Measurements from ENCODE around the gene CHST8.

The CHST8 gene

GRCh38 chr19:33797802-33798671 is 176.3 kb downstream of the CHST8 start:
- H3K4me3 Mint-ChIP-seq, result peak overlapping the region; percentile 77
- H3K9me3 Mint-ChIP-seq, result no peaks in the 10 kb centered on the region
- H3K27me3 Mint-ChIP-seq, result peaks cover 51% of the 10 kb centered on the region
- DNase-seq, result no peak
- H3K27ac Mint-ChIP-seq, result no peak overlapping the region
- peaks cover 4% of the 10 kb centered on the region for H3K4me1 Mint-ChIP-seq (ENCODE audit: low read depth)
- no peaks in the 10 kb centered on the region for H3K36me3 Mint-ChIP-seq (ENCODE audit: low read depth)

GRCh38 chr19:33798681-33799111 is 176.9 kb downstream of the CHST8 start:
- Mint-ChIP-seq H3K4me1 (ENCODE audit: low read depth) (peaks cover 4% of the 10 kb centered on the region), H3K9me3 (no peaks in the 10 kb centered on the region), H3K4me3 (peak overlapping the region; percentile 31), H3K27me3 (peaks cover 45% of the 10 kb centered on the region), H3K27ac (no peak overlapping the region), H3K36me3 (ENCODE audit: low read depth) (no peaks in the 10 kb centered on the region)
- no peak for DNase-seq

GRCh38 chr19:33799476-33799875 is 177.7 kb downstream of the CHST8 start:
- Mint-ChIP-seq H3K27ac (no peak overlapping the region), H3K27me3 (peaks cover 39% of the 10 kb centered on the region), H3K4me3 (no peak overlapping the region), H3K36me3 (ENCODE audit: low read depth) (no peaks in the 10 kb centered on the region), H3K4me1 (ENCODE audit: low read depth) (peaks cover 4% of the 10 kb centered on the region), H3K9me3 (no peaks in the 10 kb centered on the region)
- no peak for DNase-seq

- peaks cover 36% of the 10 kb centered on the region for H3K27me3 Mint-ChIP-seq
- no peak overlapping the region for H3K27ac Mint-ChIP-seq
- no peaks in the 10 kb centered on the region for H3K9me3 Mint-ChIP-seq
- H3K4me1 Mint-ChIP-seq (ENCODE audit: low read depth), result peaks cover 4% of the 10 kb centered on the region
- no peak overlapping the region for H3K4me3 Mint-ChIP-seq
- H3K36me3 Mint-ChIP-seq (ENCODE audit: low read depth), result no peaks in the 10 kb centered on the region
- DNase-seq, result no peak
These were observed 178.4 kb downstream of the CHST8 start for GRCh38 chr19:33800012-33800680.

GRCh38 chr19:33801411-33801810 is 179.7 kb downstream of the CHST8 start:
- Mint-ChIP-seq H3K4me3 (no peak overlapping the region), H3K27ac (no peak overlapping the region), H3K36me3 (ENCODE audit: low read depth) (no peaks in the 10 kb centered on the region), H3K9me3 (no peaks in the 10 kb centered on the region), H3K4me1 (ENCODE audit: low read depth) (peaks cover 7% of the 10 kb centered on the region), H3K27me3 (peaks cover 36% of the 10 kb centered on the region)
- no peak for DNase-seq

- Mint-ChIP-seq H3K9me3 (no peaks in the 10 kb centered on the region), H3K27me3 (peaks cover 35% of the 10 kb centered on the region), H3K4me1 (ENCODE audit: low read depth) (peaks cover 7% of the 10 kb centered on the region), H3K27ac (no peak overlapping the region), H3K36me3 (ENCODE audit: low read depth) (no peaks in the 10 kb centered on the region), H3K4me3 (no peak overlapping the region)
- DNase-seq, result no peak
These were observed 180.2 kb downstream of the CHST8 start for GRCh38 chr19:33802001-33802400.

- H3K9me3 Mint-ChIP-seq, result no peaks in the 10 kb centered on the region
- H3K27ac Mint-ChIP-seq, result no peak overlapping the region
- H3K36me3 Mint-ChIP-seq (ENCODE audit: low read depth), result no peaks in the 10 kb centered on the region
- H3K4me3 Mint-ChIP-seq, result no peak overlapping the region
- H3K4me1 Mint-ChIP-seq (ENCODE audit: low read depth), result peaks cover 3% of the 10 kb centered on the region
- no peak for DNase-seq
- peaks cover 29% of the 10 kb centered on the region for H3K27me3 Mint-ChIP-seq
These were observed 181.0 kb downstream of the CHST8 start for GRCh38 chr19:33802801-33803200.

GRCh38 chr19:33803383-33803782 is 181.6 kb downstream of the CHST8 start:
- no peak overlapping the region for H3K4me3 Mint-ChIP-seq

GRCh38 chr19:33804021-33804799 is 182.5 kb downstream of the CHST8 start:
- no peak overlapping the region for H3K4me3 Mint-ChIP-seq
- DNase-seq, result no peak
- no peaks in the 10 kb centered on the region for H3K36me3 Mint-ChIP-seq (ENCODE audit: low read depth)
- peaks cover 3% of the 10 kb centered on the region for H3K4me1 Mint-ChIP-seq (ENCODE audit: low read depth)
- H3K9me3 Mint-ChIP-seq, result no peaks in the 10 kb centered on the region
- no peak overlapping the region for H3K27ac Mint-ChIP-seq
- peaks cover 21% of the 10 kb centered on the region for H3K27me3 Mint-ChIP-seq

More at GRCh38 chr19:33803383-33803782, 181.6 kb downstream of the CHST8 start:
- peaks cover 3% of the 10 kb centered on the region for H3K4me1 Mint-ChIP-seq (ENCODE audit: low read depth)
- DNase-seq, result no peak
- H3K36me3 Mint-ChIP-seq (ENCODE audit: low read depth), result no peaks in the 10 kb centered on the region
- H3K27me3 Mint-ChIP-seq, result peaks cover 29% of the 10 kb centered on the region
- H3K27ac Mint-ChIP-seq, result no peak overlapping the region
- no peaks in the 10 kb centered on the region for H3K9me3 Mint-ChIP-seq

GRCh38 chr19:33805313-33805712 is 183.6 kb downstream of the CHST8 start:
- no peak overlapping the region for H3K4me3 Mint-ChIP-seq

GRCh38 chr19:33805840-33806433 is 184.2 kb downstream of the CHST8 start:
- no peaks in the 10 kb centered on the region for H3K36me3 Mint-ChIP-seq (ENCODE audit: low read depth)
- no peak for DNase-seq
- H3K9me3 Mint-ChIP-seq, result no peaks in the 10 kb centered on the region
- H3K4me3 Mint-ChIP-seq, result no peak overlapping the region
- H3K4me1 Mint-ChIP-seq (ENCODE audit: low read depth), result peaks cover 3% of the 10 kb centered on the region
- peaks cover 5% of the 10 kb centered on the region for H3K27me3 Mint-ChIP-seq
- no peak overlapping the region for H3K27ac Mint-ChIP-seq

More at GRCh38 chr19:33805313-33805712, 183.6 kb downstream of the CHST8 start:
- Mint-ChIP-seq H3K36me3 (ENCODE audit: low read depth) (no peaks in the 10 kb centered on the region), H3K9me3 (no peaks in the 10 kb centered on the region), H3K4me1 (ENCODE audit: low read depth) (peaks cover 3% of the 10 kb centered on the region), H3K27me3 (peaks cover 10% of the 10 kb centered on the region), H3K27ac (no peak overlapping the region)
- DNase-seq, result no peak

- Mint-ChIP-seq H3K9me3 (no peaks in the 10 kb centered on the region), H3K36me3 (ENCODE audit: low read depth) (no peaks in the 10 kb centered on the region), H3K27me3 (peaks cover 3% of the 10 kb centered on the region), H3K27ac (no peak overlapping the region), H3K4me3 (no peak overlapping the region), H3K4me1 (ENCODE audit: low read depth) (peaks cover 3% of the 10 kb centered on the region)
- no peak for DNase-seq
These were observed 184.7 kb downstream of the CHST8 start for GRCh38 chr19:33806434-33806881.

GRCh38 chr19:33808399-33808798 is 186.6 kb downstream of the CHST8 start:
- Mint-ChIP-seq H3K4me3 (no peak overlapping the region), H3K27me3 (no peaks in the 10 kb centered on the region), H3K36me3 (ENCODE audit: low read depth) (no peaks in the 10 kb centered on the region), H3K9me3 (no peaks in the 10 kb centered on the region), H3K4me1 (ENCODE audit: low read depth) (peaks cover 3% of the 10 kb centered on the region), H3K27ac (no peak overlapping the region)
- DNase-seq, result no peak

- Mint-ChIP-seq H3K27me3 (peaks cover 2% of the 10 kb centered on the region), H3K27ac (no peak overlapping the region), H3K9me3 (no peaks in the 10 kb centered on the region), H3K36me3 (ENCODE audit: low read depth) (no peaks in the 10 kb centered on the region), H3K4me3 (no peak overlapping the region), H3K4me1 (ENCODE audit: low read depth) (peaks cover 3% of the 10 kb centered on the region)
- DNase-seq, result no peak
These were observed 188.2 kb downstream of the CHST8 start for GRCh38 chr19:33809960-33810359.
